Cardiac muscle cell (in vitro differentiated cells and primary cell): ENCODE measurements around the gene ZNF319. TPM values are rescaled to one million over a fixed set of nuclear protein-coding genes. Genes with fewer than 3 reads are reported as not detected.

Source experiments
- DNase-seq, 2 donors: peaks; one replicate each; pipeline versions ENCODE4 v3.0.0 to v3.0.0-alpha.2; 2010 to 2017; ENCODE audit warnings: low read depth in 1 of 2, low spot score in 1 of 2
- H3K27ac ChIP-seq: fragments of 200-600 bp; sonication (generic); 2 replicates; pipeline ENCODE4 v1.5.1; 2016
- H3K27me3 ChIP-seq: fragments of 200-600 bp; sonication (generic); 2 replicates; pipeline ENCODE4 v1.6.0; 2016; ENCODE audit warnings: control low read depth
- H3K36me3 ChIP-seq: fragments of 200-600 bp; sonication (generic); 2 replicates; pipeline ENCODE4 v1.5.1; 2016; ENCODE audit warnings: control low read depth
- H3K4me1 ChIP-seq: fragments of 200-600 bp; sonication (generic); 2 replicates; pipeline ENCODE4 v1.8.1; 2017; ENCODE audit warnings: low read depth, mild to moderate bottlenecking, mixed run types
- H3K4me3 ChIP-seq: fragments of 200-600 bp; sonication (generic); 2 replicates; pipeline ENCODE4 v1.5.1; 2016; ENCODE audit warnings: mild to moderate bottlenecking
- H3K9me3 ChIP-seq: fragments of 200-600 bp; sonication (generic); 2 replicates; pipeline ENCODE4 v1.5.1; 2017; ENCODE audit warnings: low read depth, mild to moderate bottlenecking, control low read depth
- CTCF ChIP-seq: IDR thresholded peaks from 2 replicates; pipeline ENCODE4 v1.5.1; 2012; ENCODE audit warnings: low read depth, mild to moderate bottlenecking, low read length
- polyA plus RNA-seq: library from polyadenylated mRNA; unstranded; fragments of >200 nt; fragmentation: Nextera tagmentation; extraction: Ambion mirVana; gene quantifications from 2 replicates; pipeline ENCODE4 v1.2.1, GENCODE V29; 2016
- total RNA-seq: library from RNA; depleted of rRNA; stranded (reverse); fragments of >200 nt; gene quantifications from 2 replicates; pipeline ENCODE4 v1.2.3, GENCODE V29; 2016

ZNF319 gene
- total and polyA plus RNA-seq, 2 experiments from 2014 or later = 12.3 to 12.4 TPM

GRCh38 chr16:58029410-58029809, 28.9 kb upstream of the ZNF319 start:
- Histone ChIP-seq H3K27me3 (no peaks in the 10 kb centered on the region), H3K4me1 (peaks cover 70% of the 10 kb centered on the region), H3K27ac (peak overlapping the region; percentile 93), H3K36me3 (no peaks in the 10 kb centered on the region), H3K9me3 (no peaks in the 10 kb centered on the region), H3K4me3 (no peak overlapping the region)
- DNase-seq = no peak
- no peak for TF ChIP-seq CTCF

- DNase-seq = no peak
- no peaks in the 10 kb centered on the region for H3K9me3 ChIP-seq
- H3K27ac ChIP-seq = peak overlapping the region; percentile 93
- peak overlapping the region; percentile 84 for H3K4me3 ChIP-seq
- peaks cover 65% of the 10 kb centered on the region for H3K4me1 ChIP-seq
- H3K27me3 ChIP-seq = no peaks in the 10 kb centered on the region
- H3K36me3 ChIP-seq = no peaks in the 10 kb centered on the region
- no peak for TF ChIP-seq CTCF
Observed at GRCh38 chr16:58028541-58029070, 28.1 kb upstream of the ZNF319 start.

GRCh38 chr16:58027916-58028455, 27.5 kb upstream of the ZNF319 start:
- no peak for TF ChIP-seq CTCF
- no peaks in the 10 kb centered on the region for H3K27me3 ChIP-seq
- H3K9me3 ChIP-seq = no peaks in the 10 kb centered on the region
- DNase-seq = no peak
- H3K27ac ChIP-seq = peak overlapping the region; percentile 93
- H3K4me3 ChIP-seq = peak overlapping the region; percentile 84
- peaks cover 65% of the 10 kb centered on the region for H3K4me1 ChIP-seq
- no peaks in the 10 kb centered on the region for H3K36me3 ChIP-seq

GRCh38 chr16:58027161-58027915, 26.9 kb upstream of the ZNF319 start:
- Histone ChIP-seq H3K27ac (peak overlapping the region; percentile 93), H3K4me3 (peak overlapping the region; percentile 84), H3K27me3 (no peaks in the 10 kb centered on the region), H3K4me1 (peaks cover 66% of the 10 kb centered on the region), H3K9me3 (no peaks in the 10 kb centered on the region), H3K36me3 (no peaks in the 10 kb centered on the region)
- TF ChIP-seq CTCF = no peak
- peak; percentile 34 to 84 for DNase-seq

- H3K9me3 ChIP-seq = no peaks in the 10 kb centered on the region
- TF ChIP-seq CTCF = no peak
- peak overlapping the region; percentile 93 for H3K27ac ChIP-seq
- H3K4me3 ChIP-seq = peak overlapping the region; percentile 84
- H3K27me3 ChIP-seq = no peaks in the 10 kb centered on the region
- peak in 1 of 2 donors; percentile 54 for DNase-seq
- H3K36me3 ChIP-seq = no peaks in the 10 kb centered on the region
- peaks cover 60% of the 10 kb centered on the region for H3K4me1 ChIP-seq
Observed at GRCh38 chr16:58026705-58027160, 26.3 kb upstream of the ZNF319 start.
